ENCODE measurements around the gene RSU1. TPM values are rescaled to one million over a fixed set of nuclear protein-coding genes. Genes with fewer than 3 reads are reported as not detected.

The RSU1 gene
- total and polyA plus RNA-seq, 2 donors (not counting 1 experiment from before 2014, with no cell fraction given): 46.9 to 252 TPM

DNA sequence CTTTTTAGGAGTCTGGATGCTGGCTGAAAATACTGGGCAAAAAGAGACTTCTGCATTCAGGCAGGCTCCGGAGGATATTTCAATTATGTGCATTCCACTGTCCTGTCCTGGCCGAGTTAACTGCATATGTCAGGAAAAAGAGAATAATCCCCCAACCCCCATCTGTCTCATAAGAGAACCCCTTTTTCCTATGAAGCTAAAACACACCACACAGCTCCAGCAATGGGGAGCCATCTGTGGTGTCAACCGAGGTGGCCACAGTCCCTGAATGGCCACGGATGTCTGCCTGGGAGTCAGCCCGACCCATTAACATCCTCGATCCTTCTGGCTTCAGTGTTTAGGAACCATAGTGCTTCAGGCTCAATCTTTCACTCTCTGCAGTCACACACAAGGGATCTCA, 70.4 kb downstream of the RSU1 start:
- no peak overlapping the region for H2AFZ ChIP-seq (ENCODE audit: low read length)
- peaks cover 2% of the 10 kb centered on the region for H3K36me3 ChIP-seq (ENCODE audit: control insufficient read depth, insufficient read depth, low read length)
- DNase-seq (ENCODE audit: low read depth in 2 of 2): no peak
- no peaks in the 10 kb centered on the region for H3K9me3 ChIP-seq (ENCODE audit: control insufficient read depth, insufficient read depth, low read depth, low read length)
- no peaks in the 10 kb centered on the region for H3K79me2 ChIP-seq (ENCODE audit: control insufficient read depth, insufficient read depth, low read length)
- no peak overlapping the region for H3K27ac ChIP-seq (ENCODE audit: insufficient read depth, low read length)
- H4K20me1 ChIP-seq (ENCODE audit: control insufficient read depth, extremely low read depth, insufficient read depth, low read length): no peaks in the 10 kb centered on the region
- H3K9ac ChIP-seq (ENCODE audit: insufficient read depth, low read length): no peak overlapping the region
- H3K27me3 ChIP-seq (ENCODE audit: control insufficient read depth, insufficient read depth, low read length): no peaks in the 10 kb centered on the region
- H3K4me1 ChIP-seq (ENCODE audit: control insufficient read depth, extremely low read depth, insufficient read depth, low read length): no peaks in the 10 kb centered on the region
- no peak for TF ChIP-seq EZH2 (IDR thresholded peaks at IDR 0.05; ENCODE audit: low read length, missing control alignments)
- TF ChIP-seq, protein P1, sequence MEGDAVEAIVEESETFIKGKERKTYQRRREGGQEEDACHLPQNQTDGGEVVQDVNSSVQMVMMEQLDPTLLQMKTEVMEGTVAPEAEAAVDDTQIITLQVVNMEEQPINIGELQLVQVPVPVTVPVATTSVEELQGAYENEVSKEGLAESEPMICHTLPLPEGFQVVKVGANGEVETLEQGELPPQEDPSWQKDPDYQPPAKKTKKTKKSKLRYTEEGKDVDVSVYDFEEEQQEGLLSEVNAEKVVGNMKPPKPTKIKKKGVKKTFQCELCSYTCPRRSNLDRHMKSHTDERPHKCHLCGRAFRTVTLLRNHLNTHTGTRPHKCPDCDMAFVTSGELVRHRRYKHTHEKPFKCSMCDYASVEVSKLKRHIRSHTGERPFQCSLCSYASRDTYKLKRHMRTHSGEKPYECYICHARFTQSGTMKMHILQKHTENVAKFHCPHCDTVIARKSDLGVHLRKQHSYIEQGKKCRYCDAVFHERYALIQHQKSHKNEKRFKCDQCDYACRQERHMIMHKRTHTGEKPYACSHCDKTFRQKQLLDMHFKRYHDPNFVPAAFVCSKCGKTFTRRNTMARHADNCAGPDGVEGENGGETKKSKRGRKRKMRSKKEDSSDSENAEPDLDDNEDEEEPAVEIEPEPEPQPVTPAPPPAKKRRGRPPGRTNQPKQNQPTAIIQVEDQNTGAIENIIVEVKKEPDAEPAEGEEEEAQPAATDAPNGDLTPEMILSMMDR (conservative IDR thresholded peaks at IDR 0.05 in 1 of 2, IDR thresholded peaks at IDR 0.05 in 1 of 2; ENCODE audit: low read depth in 1 of 2, low read length in 2 of 2): no peak
- H3K4me3 ChIP-seq (replicated peaks in 1 of 4; ENCODE audit: control extremely low read depth in 1 of 4, insufficient read depth in 1 of 4, low read depth in 3 of 4, low read length in 4 of 4): no peak overlapping the region
- no peak overlapping the region for H3K4me2 ChIP-seq (ENCODE audit: extremely low read depth, insufficient read depth, low read length)

- H3K9ac ChIP-seq (ENCODE audit: insufficient read depth, low read length): no peak overlapping the region
- no peak overlapping the region for H3K4me2 ChIP-seq (ENCODE audit: extremely low read depth, insufficient read depth, low read length)
- H3K27ac ChIP-seq (ENCODE audit: insufficient read depth, low read length): no peak overlapping the region
- no peaks in the 10 kb centered on the region for H3K9me3 ChIP-seq (ENCODE audit: control insufficient read depth, insufficient read depth, low read depth, low read length)
- H3K27me3 ChIP-seq (ENCODE audit: control insufficient read depth, insufficient read depth, low read length): no peaks in the 10 kb centered on the region
- no peak for TF ChIP-seq EZH2 (IDR thresholded peaks at IDR 0.05; ENCODE audit: low read length, missing control alignments)
- TF ChIP-seq, protein P1 (conservative IDR thresholded peaks at IDR 0.05 in 1 of 2, IDR thresholded peaks at IDR 0.05 in 1 of 2; ENCODE audit: low read depth in 1 of 2, low read length in 2 of 2): no peak
- DNase-seq (ENCODE audit: low read depth in 2 of 2): no peak
- H2AFZ ChIP-seq (ENCODE audit: low read length): no peak overlapping the region
- no peaks in the 10 kb centered on the region for H3K4me1 ChIP-seq (ENCODE audit: control insufficient read depth, extremely low read depth, insufficient read depth, low read length)
- no peak overlapping the region for H3K4me3 ChIP-seq (replicated peaks in 1 of 4; ENCODE audit: control extremely low read depth in 1 of 4, insufficient read depth in 1 of 4, low read depth in 3 of 4, low read length in 4 of 4)
- H4K20me1 ChIP-seq (ENCODE audit: control insufficient read depth, extremely low read depth, insufficient read depth, low read length): no peaks in the 10 kb centered on the region
- H3K79me2 ChIP-seq (ENCODE audit: control insufficient read depth, insufficient read depth, low read length): no peaks in the 10 kb centered on the region
- H3K36me3 ChIP-seq (ENCODE audit: control insufficient read depth, insufficient read depth, low read length): no peaks in the 10 kb centered on the region
Observed at GRCh38 chr10:16745061-16745460, 72.2 kb downstream of the RSU1 start.

DNA sequence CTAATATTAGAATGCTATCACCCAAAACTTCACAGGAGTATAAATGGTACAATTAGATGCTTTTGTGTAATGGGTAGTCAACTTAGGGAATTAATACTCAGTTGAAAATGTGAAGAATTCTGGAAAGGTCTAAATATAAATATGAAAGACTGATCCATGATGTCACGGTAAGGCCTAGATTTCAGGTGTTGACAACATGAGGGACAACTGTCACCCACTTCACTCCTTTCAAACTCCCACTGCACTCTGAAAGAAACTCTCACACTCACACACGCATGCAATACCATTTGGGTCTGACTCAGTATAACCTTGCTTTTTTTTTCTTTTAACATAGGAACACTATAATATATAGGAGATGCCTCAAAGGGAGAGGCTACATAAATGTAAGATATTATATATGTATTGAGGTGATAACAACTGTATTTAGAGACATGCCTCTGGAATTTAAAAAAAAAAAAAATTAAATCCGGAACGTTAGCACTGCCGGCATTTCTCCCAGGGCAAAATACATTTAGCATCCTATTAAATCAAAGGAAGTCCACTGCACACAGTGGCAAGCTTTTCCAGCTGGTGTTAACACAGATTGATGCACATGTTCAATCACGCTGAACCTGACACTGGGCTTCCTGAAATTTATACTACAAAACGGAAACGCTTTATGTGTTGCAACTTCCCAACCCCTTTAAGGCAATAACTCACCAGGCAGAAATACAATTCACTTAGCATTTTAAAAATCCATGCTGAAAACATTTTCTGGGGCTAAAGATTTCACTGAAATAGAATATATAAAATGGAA, 74.9 kb downstream of the RSU1 start:
- Histone ChIP-seq H3K4me1 (ENCODE audit: control insufficient read depth, extremely low read depth, insufficient read depth, low read length) (no peaks in the 10 kb centered on the region), H4K20me1 (ENCODE audit: control insufficient read depth, extremely low read depth, insufficient read depth, low read length) (no peaks in the 10 kb centered on the region), H3K4me3 (replicated peaks in 1 of 4; ENCODE audit: control extremely low read depth in 1 of 4, insufficient read depth in 1 of 4, low read depth in 3 of 4, low read length in 4 of 4) (no peak overlapping the region), H3K9ac (ENCODE audit: insufficient read depth, low read length) (no peak overlapping the region), H3K79me2 (ENCODE audit: control insufficient read depth, insufficient read depth, low read length) (no peaks in the 10 kb centered on the region), H3K9me3 (ENCODE audit: control insufficient read depth, insufficient read depth, low read depth, low read length) (no peaks in the 10 kb centered on the region), H3K4me2 (ENCODE audit: extremely low read depth, insufficient read depth, low read length) (no peak overlapping the region), H3K27me3 (ENCODE audit: control insufficient read depth, insufficient read depth, low read length) (no peaks in the 10 kb centered on the region), H2AFZ (ENCODE audit: low read length) (no peak overlapping the region), H3K27ac (ENCODE audit: insufficient read depth, low read length) (no peak overlapping the region), H3K36me3 (ENCODE audit: control insufficient read depth, insufficient read depth, low read length) (no peaks in the 10 kb centered on the region)
- TF ChIP-seq, protein P1 (conservative IDR thresholded peaks at IDR 0.05 in 1 of 2, IDR thresholded peaks at IDR 0.05 in 1 of 2; ENCODE audit: low read depth in 1 of 2, low read length in 2 of 2): no peak
- no peak for TF ChIP-seq EZH2 (IDR thresholded peaks at IDR 0.05; ENCODE audit: low read length, missing control alignments)
- no peak for DNase-seq (ENCODE audit: low read depth in 2 of 2)
